Activated CD8-positive, alpha-beta T cell treated with anti-CD3 and anti-CD28 coated beads for 36 hours (primary cell): ENCODE measurements around the gene BLMH. TPM values are rescaled to one million over a fixed set of nuclear protein-coding genes. Genes with fewer than 3 reads are reported as not detected.

Experiments used
- ATAC-seq: fragments of 200-7000 bp; cut with Tn5 transposase; one replicate; pipeline ENCODE4 v1.10.0; 2021; ENCODE audit warnings: mild to moderate bottlenecking, moderate library complexity
- CTCF ChIA-PET: fragments of 350-600 bp; sonication (Branson Sonifier 250); formaldehyde crosslinking; loops from one replicate; lab custom pipeline; 2021; ENCODE audit warnings: antibody characterized with exemption; lab: Charles Lee
- POLR2A ChIA-PET: fragments of 350-600 bp; sonication (Branson Sonifier 250); formaldehyde crosslinking; loops from one replicate; lab custom pipeline; 2021; ENCODE audit warnings: antibody characterized with exemption; lab: Charles Lee
- DNase-seq: peaks from one replicate; pipeline ENCODE4 v3.0.0-alpha.2; 2020
- H3K27ac Mint-ChIP-seq: one replicate; pipeline ENCODE4 v1.8.0; 2021; ENCODE audit warnings: mild to moderate bottlenecking, mixed read lengths
- H3K27me3 Mint-ChIP-seq: one replicate; pipeline ENCODE4 v1.8.0; 2021; ENCODE audit warnings: mixed read lengths
- H3K36me3 Mint-ChIP-seq: one replicate; pipeline ENCODE4 v1.8.0; 2021; ENCODE audit warnings: low read depth, mixed read lengths
- H3K4me1 Mint-ChIP-seq: one replicate; pipeline ENCODE4 v1.8.0; 2021; ENCODE audit warnings: low read depth, mixed read lengths
- H3K4me3 Mint-ChIP-seq: one replicate; pipeline ENCODE4 v1.8.0; 2021; ENCODE audit warnings: mild to moderate bottlenecking, moderate library complexity, mixed read lengths
- H3K9me3 Mint-ChIP-seq: one replicate; pipeline ENCODE4 v1.8.0; 2021; ENCODE audit warnings: mixed read lengths
- intact Hi-C: fragments of 100-400 bp; cut with micrococcal nuclease; formaldehyde crosslinking; loops from one replicate; pipeline ENCODE4 v1.10.0; 2022
- total RNA-seq, 2 experiments: library from RNA; stranded (reverse); gene quantifications; one replicate each; pipeline ENCODE4 v1.2.3, GENCODE V29; 2021
- TF ChIP-seq, protein P1 (sequence below): fragments of 200-600 bp; IDR thresholded peaks from one replicate; pipeline ENCODE4 v1.8.0; 2022; ENCODE audit warnings: antibody characterized with exemption, mild to moderate bottlenecking

BLMH gene
- total RNA-seq, 2 experiments from 2014 or later: 75.9 to 78.6 TPM

DNA sequence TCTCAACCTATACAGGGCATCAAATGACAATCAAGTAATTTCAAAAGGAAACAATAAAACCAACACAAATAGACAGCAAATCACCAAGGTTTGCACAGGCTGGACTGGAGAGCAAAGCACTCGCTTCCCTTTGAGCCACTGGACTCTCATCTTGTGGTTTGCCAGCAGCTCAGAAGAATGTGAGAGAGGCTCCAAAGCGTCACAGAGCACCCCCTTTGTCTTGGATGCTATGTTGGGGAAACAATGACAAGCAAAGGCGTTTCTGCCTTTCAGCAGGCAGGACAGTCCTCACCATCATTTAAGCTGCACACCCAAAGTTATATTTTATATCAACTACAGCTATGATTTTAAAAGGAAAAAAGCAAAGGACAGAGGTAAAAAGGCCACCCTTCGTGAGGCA lies 69.5 kb downstream of the BLMH start:
- no peak for DNase-seq
- ATAC-seq: no peak
- Mint-ChIP-seq H3K9me3 (no peaks in the 10 kb centered on the region), H3K27me3 (no peaks in the 10 kb centered on the region), H3K4me1 (no peaks in the 10 kb centered on the region), H3K27ac (no peak overlapping the region), H3K4me3 (no peak overlapping the region), H3K36me3 (no peaks in the 10 kb centered on the region)
- CTCF ChIA-PET: interaction anchor here (0.8 to 1.4 kb wide), 3 partner anchors 9 to 118 kb away, joined by 3 to 4 read pairs (median 3); no protein-coding TSS in a partner anchor
- TF ChIP-seq, protein P1, sequence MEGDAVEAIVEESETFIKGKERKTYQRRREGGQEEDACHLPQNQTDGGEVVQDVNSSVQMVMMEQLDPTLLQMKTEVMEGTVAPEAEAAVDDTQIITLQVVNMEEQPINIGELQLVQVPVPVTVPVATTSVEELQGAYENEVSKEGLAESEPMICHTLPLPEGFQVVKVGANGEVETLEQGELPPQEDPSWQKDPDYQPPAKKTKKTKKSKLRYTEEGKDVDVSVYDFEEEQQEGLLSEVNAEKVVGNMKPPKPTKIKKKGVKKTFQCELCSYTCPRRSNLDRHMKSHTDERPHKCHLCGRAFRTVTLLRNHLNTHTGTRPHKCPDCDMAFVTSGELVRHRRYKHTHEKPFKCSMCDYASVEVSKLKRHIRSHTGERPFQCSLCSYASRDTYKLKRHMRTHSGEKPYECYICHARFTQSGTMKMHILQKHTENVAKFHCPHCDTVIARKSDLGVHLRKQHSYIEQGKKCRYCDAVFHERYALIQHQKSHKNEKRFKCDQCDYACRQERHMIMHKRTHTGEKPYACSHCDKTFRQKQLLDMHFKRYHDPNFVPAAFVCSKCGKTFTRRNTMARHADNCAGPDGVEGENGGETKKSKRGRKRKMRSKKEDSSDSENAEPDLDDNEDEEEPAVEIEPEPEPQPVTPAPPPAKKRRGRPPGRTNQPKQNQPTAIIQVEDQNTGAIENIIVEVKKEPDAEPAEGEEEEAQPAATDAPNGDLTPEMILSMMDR: no peak
- intact Hi-C loops: no loop called here
- POLR2A ChIA-PET: interaction anchor here (1.1 kb wide), 1 partner anchor 34 kb away, joined by 3 read pairs; no protein-coding TSS in a partner anchor

DNA sequence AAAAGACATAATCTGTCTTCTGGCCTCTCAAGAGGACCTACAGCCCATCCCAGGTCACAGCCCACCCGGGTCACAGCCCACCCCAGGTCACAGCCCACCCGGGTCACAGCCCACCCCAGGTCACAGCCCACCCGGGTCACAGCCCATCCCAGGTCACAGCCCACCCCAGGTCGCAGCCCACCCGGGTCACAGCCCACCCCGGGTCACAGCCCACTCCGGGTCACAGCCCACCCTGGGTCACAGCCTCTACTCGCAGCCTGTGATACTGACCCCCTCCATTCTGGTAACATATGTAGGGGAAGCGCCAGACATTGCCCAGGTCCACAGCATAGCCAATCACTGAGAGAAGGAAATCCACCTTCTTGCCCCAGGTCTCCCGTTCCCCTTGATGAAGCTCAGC lies 70.4 kb downstream of the BLMH start:
- POLR2A ChIA-PET: interaction anchor here (1.1 kb wide), 1 partner anchor 33 kb away, joined by 3 read pairs; no protein-coding TSS in a partner anchor
- Mint-ChIP-seq H3K36me3 (no peaks in the 10 kb centered on the region), H3K27me3 (no peaks in the 10 kb centered on the region), H3K9me3 (no peaks in the 10 kb centered on the region), H3K4me3 (no peak overlapping the region), H3K4me1 (no peaks in the 10 kb centered on the region), H3K27ac (no peak overlapping the region)
- intact Hi-C loops: no loop called here
- no peak for DNase-seq
- TF ChIP-seq, protein P1: no peak
- CTCF ChIA-PET: no interaction called here
- no peak for ATAC-seq

DNA sequence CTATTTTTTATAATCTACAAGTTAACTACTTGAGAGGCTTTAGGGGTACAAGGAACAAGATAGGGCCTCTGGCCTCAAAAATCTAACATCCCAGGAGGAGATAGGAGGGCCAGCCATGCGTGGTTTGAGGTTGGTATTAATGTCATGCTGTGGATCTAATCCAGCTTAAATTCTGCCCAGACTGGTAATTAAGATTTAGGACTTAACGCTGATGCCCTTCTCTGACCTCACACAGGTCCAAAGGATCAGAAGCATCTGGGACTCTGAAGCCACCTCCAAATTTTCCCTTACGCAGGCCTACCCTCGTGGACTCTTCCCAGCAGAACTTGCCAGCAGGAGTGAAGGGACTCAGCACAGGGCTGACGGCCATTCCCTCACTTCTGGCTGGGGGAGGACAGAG lies 71.3 kb downstream of the BLMH start:
- CTCF ChIA-PET: interaction anchor here (1.0 to 1.5 kb wide), 3 partner anchors 17 to 95 kb away, joined by 3 to 5 read pairs (median 3); no protein-coding TSS in a partner anchor

DNA sequence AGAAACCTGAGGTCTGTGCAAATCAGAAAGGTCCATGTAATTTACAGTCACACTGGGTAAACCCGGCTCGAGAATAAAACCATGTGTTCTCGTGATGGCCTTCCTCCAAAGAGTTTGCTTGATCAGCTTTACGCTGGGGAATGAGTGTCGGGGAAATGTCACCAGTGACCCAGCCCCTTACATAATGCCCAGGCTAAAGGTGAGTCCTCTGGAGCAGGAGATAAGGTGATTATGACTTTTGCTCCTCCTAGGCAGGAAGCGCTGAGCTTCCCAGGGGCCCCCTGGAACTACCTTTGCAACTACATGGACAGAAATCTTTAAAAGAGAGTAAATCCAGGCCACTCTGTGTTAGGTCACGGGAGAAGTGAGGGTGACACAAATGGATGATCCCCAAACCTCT lies 71.9 kb downstream of the BLMH start:
- CTCF ChIA-PET: interaction anchor here (1.0 to 1.5 kb wide), 3 partner anchors 18 to 94 kb away, joined by 3 to 5 read pairs (median 3); no protein-coding TSS in a partner anchor

More for the DNA sequence above, 71.3 kb downstream of the BLMH start:
- no peaks in the 10 kb centered on the region for H3K36me3 Mint-ChIP-seq
- H3K27ac Mint-ChIP-seq: no peak overlapping the region
- DNase-seq (no peak), ATAC-seq (no peak)
- TF ChIP-seq, protein P1: no peak
- intact Hi-C loops: no loop called here
- POLR2A ChIA-PET: no interaction called here
- no peak overlapping the region for H3K4me3 Mint-ChIP-seq
- H3K9me3 Mint-ChIP-seq: no peaks in the 10 kb centered on the region
- no peaks in the 10 kb centered on the region for H3K4me1 Mint-ChIP-seq
- H3K27me3 Mint-ChIP-seq: no peaks in the 10 kb centered on the region

DNA sequence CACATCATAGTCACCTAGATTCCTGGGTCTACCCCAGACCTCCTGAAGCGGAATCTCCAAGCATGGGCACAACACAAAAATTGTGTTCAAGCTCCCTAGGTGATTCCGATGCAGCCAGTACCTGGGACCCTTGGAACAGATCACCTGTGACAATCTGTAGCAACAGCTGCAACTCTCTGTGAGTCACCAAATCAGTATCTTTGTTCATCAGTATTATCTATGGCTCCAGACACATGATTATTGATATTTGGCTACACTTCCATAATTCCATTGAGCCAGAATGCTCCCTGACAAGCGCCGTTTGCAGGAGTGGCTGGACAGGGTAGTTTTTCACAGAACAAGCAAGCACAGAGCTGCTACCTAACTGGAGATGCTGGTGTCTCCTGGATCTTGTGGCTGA lies 72.4 kb downstream of the BLMH start:
- H3K27me3 Mint-ChIP-seq: no peaks in the 10 kb centered on the region
- no peaks in the 10 kb centered on the region for H3K9me3 Mint-ChIP-seq
- DNase-seq (no peak), ATAC-seq (no peak)
- H3K27ac Mint-ChIP-seq: no peak overlapping the region
- no peak overlapping the region for H3K4me3 Mint-ChIP-seq
- intact Hi-C loops: no loop called here
- H3K4me1 Mint-ChIP-seq: no peaks in the 10 kb centered on the region
- TF ChIP-seq, protein P1: no peak
- CTCF ChIA-PET: interaction anchor here (1.0 to 1.5 kb wide), 2 partner anchors 26 to 94 kb away, joined by 3 to 5 read pairs; no protein-coding TSS in a partner anchor
- H3K36me3 Mint-ChIP-seq: no peaks in the 10 kb centered on the region
- POLR2A ChIA-PET: no interaction called here

More for the DNA sequence above, 71.9 kb downstream of the BLMH start:
- Mint-ChIP-seq H3K9me3 (no peaks in the 10 kb centered on the region), H3K27ac (no peak overlapping the region), H3K27me3 (no peaks in the 10 kb centered on the region), H3K4me1 (no peaks in the 10 kb centered on the region), H3K4me3 (no peak overlapping the region), H3K36me3 (no peaks in the 10 kb centered on the region)
- no peak for DNase-seq
- no peak for ATAC-seq
- intact Hi-C loops: no loop called here
- POLR2A ChIA-PET: no interaction called here
- TF ChIP-seq, protein P1: no peak
